Measurements from ENCODE around the gene PEX14.

DNA sequence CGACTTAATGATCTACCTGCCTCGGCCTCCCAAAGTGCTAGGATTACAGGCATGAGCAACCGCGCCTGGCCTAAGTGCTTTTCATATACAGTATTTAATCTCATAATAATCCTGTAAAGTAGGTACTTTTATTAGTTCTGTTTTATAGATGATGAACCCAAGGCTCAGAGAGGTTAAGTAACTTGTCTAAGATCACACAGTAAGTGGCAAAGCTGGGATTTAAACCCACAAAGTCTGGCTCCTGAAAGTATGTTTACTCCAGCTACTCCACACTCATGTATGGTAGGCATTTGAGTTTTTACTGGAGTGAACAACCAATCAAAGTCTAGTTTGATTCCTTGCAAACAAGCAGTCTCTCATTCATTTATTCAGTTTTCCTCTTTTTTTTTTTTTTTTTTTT, 4.7 kb upstream of the PEX14 start:
- TF ChIP-seq, protein P1, sequence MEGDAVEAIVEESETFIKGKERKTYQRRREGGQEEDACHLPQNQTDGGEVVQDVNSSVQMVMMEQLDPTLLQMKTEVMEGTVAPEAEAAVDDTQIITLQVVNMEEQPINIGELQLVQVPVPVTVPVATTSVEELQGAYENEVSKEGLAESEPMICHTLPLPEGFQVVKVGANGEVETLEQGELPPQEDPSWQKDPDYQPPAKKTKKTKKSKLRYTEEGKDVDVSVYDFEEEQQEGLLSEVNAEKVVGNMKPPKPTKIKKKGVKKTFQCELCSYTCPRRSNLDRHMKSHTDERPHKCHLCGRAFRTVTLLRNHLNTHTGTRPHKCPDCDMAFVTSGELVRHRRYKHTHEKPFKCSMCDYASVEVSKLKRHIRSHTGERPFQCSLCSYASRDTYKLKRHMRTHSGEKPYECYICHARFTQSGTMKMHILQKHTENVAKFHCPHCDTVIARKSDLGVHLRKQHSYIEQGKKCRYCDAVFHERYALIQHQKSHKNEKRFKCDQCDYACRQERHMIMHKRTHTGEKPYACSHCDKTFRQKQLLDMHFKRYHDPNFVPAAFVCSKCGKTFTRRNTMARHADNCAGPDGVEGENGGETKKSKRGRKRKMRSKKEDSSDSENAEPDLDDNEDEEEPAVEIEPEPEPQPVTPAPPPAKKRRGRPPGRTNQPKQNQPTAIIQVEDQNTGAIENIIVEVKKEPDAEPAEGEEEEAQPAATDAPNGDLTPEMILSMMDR (conservative IDR thresholded peaks at IDR 0.05 in 1 of 2, IDR thresholded peaks at IDR 0.05 in 1 of 2; ENCODE audit: extremely low read depth in 1 of 2, insufficient read depth in 1 of 2, low read depth in 1 of 2, low read length in 2 of 2), result no peak
- no peak for TF ChIP-seq EZH2 (IDR thresholded peaks at IDR 0.05; ENCODE audit: borderline replicate concordance, low read length)
